Stimulated activated CD8-positive, alpha-beta memory T cell treated with anti-CD3 and anti-CD28 coated beads, Interleukin-7, amount 100 ng/mL, for 24 hours (primary cell): ENCODE measurements around the gene SLC16A8.
"Not testable (repeated sequence)": the region's sequence is repeated elsewhere in the genome, so short reads cannot be mapped to it uniquely, and the experiment has no call there.

Experiments
- DNase-seq: peaks from one replicate; pipeline ENCODE4 v3.0.0-alpha.2; 2020; ENCODE audit warnings: low read depth

The SLC16A8 gene

DNA sequence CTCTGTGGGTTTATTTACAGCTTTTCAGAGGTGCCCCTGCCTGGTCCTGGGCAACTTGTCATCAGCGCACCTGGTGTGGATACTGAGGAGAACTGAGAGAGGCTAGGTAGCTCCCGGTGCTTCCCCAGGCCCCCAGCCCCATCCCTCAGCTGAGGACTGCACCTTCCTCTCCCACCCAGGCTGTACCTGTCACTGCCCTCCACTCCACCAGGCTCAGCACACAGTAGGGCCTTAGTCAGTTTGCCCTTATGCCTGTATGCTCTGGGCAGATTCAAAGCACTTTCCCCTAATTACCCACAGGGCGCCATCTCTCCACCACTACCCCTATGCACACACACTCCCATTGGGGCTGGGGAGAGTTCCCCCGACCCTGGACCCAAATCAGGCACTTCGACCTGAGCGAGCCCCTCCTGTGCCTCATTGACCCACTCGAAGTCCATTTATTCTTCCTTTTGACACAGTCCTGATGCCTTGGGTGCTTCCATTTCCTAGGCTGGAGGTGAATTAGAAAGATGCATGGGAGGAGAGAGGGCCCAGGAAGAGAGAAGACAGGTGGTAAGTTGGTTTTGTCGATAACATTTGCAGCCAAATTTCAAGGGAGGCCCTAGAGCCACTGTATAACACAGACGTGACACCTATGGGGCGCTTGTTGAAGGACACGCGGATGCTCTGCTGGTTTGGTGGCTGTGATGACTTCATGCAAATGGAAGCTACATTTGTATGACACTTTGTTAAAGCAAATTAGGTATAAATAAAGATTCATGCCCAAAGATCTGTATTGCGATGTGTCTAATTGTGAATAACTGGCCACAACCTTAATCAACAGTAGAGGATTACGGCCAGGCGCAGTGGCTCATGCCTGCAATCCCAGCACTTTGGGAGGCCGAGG is 40.6 kb downstream of the SLC16A8 start:
- DNase-seq, result no peak

DNA sequence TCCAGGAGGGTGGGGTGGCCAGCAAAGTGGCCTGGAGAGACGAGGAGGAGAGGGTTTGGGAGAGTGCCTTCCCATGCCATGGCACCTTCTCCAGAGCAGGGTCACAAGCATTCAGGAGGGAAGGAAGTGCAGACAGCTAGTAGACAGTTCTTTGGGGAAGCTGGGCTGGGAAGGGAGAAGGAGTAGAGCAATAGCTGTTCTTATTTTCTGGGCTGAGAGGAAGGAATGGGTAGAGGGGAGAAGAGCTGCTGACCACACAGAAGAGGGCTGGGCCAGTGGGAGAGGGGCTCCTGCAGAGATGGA is 41.5 kb downstream of the SLC16A8 start:
- DNase-seq, result no peak

DNA sequence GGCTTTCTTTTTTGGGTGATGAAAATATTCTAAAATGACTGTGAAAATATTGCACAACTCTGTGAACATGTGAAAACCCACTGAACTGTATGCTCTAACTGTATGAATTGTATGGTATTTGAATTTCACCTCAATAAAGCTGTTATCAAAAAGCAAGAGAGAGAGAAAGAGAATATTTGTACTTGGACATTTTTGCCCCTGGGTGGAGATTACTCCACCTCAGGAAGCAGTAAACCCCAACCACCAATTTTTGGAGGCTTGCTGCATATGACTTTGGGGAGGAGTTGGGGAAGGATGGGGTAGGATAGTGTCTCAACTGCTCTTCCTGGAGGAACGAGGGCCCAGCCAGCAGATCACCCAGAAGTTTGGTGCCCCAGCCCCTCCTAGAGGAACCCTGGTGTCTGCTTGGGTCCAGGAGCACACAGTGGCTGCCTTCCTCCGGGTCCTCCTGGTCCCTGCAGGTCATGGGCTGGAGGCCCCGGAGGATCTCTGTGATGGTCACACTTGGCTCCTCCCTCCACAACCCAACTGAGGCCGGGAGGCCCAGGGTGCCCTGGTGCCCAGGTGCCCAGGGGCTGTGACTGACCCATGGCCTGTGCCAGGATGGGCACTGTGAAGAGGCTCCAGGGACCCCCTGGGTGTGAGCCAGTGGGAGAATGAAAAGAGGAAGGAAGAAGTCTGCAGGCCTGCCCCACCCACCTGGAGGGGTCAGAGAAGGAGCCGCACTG is 42.1 kb downstream of the SLC16A8 start:
- no peak for DNase-seq

DNA sequence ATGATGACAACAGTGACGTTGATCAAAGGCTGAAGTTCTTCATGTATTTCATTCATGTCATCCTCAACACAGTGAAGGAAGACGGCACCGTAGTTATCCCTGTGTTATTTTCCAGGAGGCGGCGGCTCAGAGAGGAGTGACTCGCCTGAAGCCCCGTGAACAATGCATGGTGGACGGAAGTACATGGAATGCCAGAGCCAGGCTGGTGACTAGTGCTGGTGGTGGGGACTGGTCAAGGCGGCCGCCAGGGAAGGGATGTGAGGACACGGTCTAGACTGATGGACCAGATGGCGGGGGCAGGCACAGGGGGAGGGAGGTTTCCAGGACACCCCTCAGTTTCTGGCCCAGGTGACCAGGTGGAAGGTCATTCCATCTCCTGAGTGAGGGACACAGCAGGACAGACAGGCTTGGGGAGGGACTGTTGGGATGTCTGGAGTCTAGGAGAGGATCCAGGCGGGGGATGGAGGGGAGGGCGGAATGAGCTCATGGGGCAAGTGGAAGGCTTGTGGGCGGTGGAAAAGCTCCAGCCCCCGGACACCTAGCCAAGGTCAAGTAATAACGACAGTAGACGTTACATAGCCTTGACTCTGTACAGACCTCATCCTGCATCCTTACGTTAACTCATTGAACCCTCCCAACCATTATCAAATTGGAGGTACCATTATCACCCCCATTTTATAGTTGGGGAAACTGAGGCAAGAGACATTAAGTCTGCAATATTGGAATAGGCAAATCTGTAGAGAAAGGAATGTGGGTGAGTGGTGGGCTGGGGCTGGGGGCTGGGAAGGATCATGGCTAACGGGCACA is 42.8 kb downstream of the SLC16A8 start:
- DNase-seq, result no peak

DNA sequence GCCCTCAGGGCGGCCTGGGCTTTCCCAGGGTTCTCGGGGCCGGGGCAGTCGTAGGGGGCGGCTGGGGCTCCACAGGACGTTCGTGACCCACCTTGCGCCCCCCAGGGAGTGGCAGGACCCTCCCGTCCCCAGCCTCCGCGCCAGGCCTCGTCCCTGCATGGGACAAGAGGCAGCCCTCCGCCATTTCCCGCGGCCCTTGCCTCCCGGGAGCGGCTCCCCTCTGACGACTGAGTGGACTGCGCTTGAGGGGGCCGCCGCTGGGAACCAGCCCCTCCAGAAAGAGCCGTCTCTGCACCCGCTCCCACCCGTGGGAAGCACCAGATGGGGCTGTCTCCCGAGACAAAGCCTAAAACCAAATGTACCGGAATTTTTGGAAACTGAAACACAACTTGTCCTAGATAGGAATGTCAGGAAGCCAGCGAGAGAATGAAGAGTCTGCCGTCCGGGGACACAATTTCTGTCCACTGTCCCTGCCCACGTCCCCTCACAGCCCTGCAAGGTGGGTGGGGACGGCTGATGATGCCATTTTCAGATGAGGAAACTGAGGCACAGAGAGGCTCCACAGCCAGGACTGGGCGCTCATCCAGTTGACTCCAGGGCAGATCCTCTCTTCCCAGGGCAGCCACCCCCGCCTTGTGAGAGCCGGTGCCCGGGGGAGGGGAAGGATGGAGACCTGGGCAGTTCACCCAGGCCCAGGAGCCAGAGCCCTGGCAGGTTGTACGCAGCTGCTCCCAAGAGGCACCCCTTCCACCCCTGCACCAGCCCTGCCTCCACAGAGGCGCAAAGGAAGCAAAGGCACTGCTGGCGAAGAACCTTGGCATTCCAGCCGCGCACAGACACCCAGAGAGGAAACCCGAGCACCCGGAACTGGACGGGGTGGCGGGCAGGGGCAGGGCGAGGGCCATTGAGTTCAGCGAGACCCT is 44.8 kb downstream of the SLC16A8 start:
- no peak for DNase-seq

DNA sequence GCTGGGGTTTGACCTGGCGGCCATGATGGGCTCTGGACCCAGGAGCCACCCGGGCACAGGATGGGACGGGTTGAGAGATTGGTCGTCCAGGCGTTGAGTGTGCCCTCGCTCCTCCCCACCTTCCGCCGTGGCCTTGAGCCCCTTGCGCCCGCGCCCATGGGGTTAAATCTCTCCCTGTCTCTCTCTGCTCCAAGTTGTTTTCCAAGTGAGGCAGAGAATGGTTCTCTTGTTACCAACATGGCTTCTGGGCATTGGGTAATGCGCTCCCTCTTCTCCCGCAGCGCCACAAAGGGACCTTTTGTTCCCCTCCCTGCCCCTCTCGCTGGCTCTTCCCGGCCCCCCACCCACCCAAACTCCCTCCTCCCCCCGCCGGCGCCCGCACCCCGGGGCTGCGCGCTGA is 45.6 kb downstream of the SLC16A8 start:
- DNase-seq, result no peak

DNA sequence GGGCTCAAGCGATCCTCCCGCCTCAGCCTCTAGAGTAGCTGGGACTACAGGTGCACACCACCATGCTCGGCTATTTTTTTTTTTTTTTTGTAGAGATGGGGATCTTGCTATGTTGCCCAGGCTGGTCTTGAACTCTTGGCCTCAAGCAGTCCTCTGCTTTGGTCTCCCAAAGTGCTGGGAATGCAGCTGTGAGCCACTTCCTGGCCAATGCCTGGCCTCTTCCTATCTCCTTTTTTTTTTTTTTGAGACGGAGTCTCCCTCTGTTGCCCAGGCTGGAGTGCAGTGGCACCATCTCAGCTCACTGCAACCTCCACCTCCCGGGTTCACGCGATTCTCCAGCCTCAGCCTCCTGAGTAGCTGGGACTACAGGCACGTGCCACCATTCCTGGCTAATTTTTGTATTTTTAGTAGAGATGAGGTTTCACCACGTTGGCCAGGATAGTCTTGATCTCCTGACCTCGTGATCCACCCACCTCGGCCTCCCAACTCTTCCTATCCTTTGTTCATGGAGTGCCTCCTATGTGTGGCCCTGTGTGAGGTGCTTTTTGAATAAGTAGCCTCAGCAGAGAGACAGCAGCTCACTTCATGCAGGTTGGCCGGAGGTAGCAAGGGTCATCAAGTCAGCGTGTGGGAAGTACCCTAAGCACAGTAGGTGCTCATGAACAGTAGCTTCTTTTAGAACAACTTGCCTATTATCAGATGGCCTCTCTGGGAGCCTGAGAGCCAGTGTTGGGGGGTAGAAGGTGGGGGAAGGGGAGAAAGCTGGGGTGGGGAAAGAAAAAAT is 46.4 kb downstream of the SLC16A8 start:
- DNase-seq, result not testable (repeated sequence)

DNA sequence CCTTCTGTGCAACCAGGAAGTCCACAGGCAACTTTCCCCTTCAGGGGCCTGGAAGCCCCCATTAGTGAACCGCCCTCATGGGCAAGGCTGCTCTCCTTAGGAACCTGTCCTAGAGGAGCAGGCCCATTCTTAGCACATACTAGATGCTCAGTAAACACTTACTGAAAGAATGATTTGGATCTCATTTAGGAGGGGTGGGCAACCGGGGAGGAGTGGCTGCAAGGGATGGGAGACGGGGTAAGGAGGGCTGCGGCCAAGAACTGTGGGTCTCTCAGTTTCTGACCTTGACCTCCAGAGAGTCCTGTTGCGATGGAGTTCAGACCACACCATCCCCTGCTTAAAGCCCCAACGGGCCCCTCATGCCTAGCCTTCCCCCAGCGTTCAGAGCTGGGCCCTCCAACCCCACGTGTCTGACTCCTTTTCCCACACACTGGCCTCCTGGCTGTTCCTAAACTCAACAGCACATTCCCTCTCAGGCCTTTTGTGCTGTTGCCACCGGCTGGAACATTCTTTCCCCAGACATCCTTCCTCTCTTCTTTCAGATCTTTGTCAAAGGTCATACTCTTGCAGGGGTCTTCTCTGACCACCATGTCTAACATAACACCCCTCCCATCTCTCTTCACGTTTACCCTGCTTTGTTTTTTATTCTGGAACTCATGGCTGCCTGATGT is 47.5 kb downstream of the SLC16A8 start:
- DNase-seq, result no peak

DNA sequence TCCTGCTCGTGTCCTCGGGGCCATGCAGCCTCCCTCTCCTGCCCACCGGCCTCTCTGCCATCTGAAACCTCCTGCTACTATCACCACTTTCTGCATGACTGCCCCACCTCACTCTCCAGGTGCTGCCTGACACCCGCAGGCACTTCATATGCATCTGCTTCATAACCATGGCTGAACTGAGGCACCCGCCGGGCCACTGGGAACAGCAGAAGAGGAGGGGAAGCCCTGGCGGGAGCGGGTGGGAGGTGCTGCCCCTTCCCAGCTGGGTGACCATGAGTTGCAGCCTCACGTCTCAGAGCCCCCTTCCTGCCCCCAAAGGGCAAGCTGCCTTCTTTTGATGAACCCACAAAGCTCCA is 48.5 kb downstream of the SLC16A8 start:
- no peak for DNase-seq

DNA sequence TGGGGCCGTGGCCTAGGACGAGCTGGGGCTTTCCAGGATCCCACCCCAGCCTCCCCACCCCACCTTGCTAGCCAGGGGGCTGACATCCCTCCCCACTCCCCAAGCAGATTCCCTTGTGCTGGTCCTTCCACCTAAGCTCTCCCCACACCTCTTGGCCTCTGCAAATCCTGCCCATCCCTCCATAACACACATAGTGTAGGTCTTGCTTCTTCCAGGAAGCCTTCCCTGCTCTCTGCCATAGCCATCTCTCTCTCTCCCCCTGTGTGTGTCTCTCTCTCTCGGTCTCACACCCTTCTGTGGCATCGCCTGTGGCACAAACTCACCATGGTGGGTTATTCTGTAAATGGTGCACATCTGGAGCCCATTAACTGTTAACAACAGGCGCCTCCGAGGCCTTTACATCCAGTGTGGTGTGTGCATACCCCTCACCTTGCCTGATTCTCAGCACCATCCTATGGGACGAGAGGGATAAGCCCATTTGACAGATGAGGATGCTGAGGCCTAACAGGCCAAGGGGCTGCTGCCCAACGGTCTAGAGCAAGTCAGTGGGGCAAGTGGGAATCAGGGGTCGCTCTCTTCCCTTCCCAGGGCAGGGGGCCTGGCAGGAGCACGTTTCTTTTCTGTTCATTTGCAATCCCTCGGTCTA is 49.0 kb downstream of the SLC16A8 start:
- no peak for DNase-seq

DNA sequence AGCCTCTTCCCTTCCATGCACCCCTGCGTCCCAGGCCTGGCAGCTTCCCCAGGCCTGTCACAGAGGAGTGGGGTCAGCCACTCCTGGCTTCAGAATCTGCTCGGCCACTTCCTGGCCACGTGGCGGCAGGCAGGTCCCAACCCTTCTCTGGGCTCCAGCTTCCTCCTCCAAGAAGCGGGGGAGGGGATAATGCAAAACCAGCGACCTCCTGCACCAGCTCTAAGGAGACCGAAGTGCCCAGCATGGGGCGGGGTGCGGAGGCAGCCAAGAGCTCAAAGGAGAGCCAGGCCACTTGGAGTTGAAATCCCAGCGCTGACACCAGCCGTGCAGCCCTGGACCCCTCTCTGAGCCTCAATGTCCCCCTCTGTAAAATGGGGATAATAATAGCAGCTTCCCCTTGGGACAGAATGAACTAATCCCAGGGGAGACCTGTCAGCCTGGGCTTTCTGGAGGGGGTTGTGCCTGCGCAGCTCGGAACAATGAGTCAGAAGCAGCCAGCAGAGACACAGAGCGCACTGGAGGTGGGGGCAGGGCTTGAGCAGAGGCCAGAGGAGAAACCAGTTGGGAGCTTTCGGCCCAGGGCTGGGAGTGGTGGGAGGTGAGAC is 49.6 kb downstream of the SLC16A8 start:
- DNase-seq, result no peak

DNA sequence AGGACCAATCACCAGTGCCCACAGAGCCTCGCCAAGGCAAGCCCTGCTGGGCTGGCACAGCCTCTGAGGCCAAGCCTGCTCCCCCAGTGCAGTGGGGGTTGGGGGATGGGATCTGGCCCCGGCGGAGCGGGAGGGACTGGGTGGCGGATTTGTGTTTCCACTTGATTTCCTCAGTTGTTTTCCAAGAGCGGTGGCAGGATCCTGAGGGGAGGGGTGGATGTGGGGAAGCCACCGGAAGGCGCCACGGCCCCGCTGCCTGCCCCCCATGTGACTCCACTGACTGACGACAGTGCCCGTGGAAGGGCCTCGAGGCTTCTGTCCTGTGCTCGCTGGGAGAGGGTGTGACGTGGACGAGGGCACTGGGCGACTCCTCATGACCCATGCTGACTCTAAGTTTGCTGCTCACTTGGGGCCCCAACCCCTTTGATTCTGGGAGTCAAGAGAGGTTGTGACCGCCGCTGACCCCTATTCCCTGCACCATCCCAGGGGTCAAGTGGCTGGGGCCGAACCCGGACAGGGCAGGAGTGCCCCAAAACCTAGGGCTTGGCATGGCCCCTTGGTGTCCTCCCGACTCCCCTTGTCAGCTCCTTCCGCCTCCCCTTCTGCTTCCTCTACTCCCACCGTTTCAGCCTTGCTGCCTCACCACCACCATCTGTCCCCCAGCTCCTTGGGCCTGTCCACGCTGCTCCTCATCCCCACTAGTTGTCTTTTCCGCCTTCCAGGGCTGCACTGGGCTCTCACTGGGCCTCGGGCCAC is 50.3 kb downstream of the SLC16A8 start:
- DNase-seq, result no peak

DNA sequence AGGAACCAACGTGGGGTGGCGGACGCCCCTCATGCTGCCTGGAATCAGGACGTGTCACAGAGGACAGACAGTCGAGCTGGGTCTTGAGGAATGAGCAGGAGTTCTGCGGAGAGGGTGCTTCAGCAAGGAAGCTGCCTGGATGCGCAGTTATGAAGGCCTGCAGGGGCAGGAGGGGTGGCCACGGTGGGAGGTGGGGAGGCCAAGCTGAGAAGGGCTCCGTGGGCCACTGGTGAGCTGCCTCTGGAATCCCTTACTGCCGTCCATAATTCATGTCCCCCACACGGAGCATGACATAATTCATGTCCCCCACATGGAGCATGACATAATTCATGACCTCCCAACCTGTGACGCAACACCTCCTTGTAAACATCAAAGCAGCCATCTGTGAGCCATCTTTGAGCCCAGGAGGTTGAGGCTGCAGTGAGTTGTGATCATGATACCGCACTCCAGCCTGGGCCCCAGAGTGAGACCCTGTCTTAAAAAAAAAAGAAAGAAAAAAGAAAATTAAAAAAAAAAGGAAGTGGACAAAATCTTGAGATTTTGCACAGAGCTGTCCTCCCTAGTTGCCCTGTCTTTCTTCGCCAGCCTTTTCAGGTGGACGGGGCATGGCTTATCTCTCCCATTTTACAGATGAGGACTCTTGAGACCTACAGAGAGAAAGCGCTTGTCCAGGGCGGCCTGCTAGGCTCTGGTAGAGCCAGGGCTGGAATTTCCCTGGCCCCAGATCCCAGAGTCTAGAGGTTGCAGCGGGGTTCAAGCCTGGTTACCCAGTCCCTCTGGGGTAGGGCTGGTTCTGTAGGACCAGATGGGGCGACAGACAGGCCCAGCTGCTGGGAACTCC is 51.1 kb downstream of the SLC16A8 start:
- DNase-seq, result no peak

DNA sequence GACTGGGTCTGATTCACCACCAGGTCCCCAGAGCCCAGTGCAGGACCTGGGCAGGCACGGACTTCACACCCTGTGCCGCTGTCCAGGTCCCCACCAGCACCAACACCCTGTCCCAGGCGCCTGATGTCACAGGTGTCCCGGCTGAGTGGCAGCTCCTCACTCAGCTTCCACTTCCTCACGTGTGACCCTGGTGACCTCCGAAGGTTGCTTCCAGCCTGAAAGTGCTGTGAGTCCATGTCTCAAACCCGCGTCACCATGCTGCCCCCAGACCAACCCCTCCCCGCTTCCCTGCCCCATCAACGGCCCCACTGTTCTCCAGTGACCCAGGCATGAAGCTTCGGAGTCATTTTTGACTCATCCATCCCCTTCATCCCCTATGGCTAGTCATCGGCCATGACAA is 52.5 kb downstream of the SLC16A8 start:
- DNase-seq, result no peak

DNA sequence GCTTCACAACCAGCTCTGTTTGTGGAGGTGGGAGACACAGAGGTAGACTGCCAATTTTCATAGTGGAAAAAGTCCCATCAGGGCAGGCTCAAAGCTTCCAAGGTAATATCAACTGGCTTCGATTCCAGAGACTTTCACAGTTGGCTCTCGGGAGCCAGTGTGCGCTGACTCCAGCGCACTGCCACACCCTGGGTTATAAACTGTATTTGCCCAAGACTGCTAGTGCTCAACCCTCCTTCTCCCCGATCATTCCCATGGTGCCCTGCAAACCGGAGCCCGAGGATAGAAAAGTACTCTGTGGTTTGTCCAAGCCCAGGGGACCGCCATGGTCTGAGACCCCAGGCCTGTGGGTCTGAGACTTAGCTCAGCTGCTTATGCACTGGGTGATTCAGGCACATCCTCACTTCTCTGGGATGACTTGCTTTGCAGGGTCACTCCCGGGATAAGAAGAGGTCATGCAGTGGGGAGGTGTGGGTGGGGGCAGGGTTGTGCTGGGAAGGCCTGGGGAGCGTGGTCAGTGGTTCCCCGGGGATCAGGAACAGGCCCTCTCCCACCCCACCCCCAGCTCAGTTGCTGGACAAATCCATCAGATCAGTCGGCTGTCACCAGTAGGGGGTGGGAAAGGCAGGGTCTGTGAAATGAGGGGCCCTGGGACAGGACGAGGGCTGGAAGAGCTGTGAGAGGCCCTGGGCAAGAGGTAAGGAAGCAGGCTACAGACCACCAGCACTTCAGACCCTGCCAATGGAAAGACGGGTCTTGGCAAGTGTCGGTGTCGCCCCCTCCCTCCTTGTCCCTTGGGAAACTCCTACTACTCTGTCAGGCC is 53.5 kb downstream of the SLC16A8 start:
- DNase-seq, result no peak

DNA sequence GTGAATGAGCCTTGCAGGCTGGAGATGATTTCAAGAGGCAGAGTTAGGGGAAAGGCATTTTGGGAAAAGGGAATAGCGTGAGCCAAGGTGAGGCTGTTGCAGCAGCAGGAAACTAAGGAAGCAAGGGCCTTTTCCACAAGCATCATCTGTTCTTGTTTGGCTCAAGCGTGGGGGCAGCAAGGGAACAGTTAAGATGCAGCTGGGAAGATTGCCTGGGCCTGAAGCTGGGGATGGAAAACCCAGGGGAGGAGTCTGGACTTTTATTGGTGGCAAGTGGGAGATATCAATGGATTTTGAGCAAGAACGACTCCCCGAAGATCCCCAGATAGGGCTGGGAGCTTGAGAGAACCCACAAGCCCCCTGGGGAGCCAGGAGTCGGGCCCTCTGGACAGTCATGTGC is 54.1 kb downstream of the SLC16A8 start:
- DNase-seq, result no peak

DNA sequence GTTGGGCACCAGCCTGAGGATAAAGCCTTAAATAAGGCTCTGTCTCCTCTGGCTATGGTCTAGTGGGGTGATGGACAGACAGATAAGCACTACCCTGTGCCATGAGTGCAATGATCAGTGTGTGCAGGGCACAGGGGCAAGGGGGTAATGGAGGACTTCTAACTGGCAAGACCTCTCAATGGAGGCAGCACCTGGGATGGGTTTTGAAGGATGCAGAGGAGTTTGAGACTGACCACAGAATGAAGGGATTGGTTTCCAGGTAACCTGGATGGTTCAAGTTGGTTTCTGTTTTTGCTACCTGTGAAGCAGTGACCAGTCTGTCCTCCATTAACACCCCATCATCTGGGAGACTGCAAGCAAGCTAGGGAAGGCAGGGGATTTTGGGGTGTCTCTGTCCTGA is 54.6 kb downstream of the SLC16A8 start:
- no peak for DNase-seq
